GM12878 (cell line): ENCODE measurements around the gene ZKSCAN1. TPM values are rescaled to one million over a fixed set of nuclear protein-coding genes. Genes with fewer than 3 reads are reported as not detected.

Source experiments
- ATAC-seq: fragments of 200-7000 bp; cut with Tn5 transposase; 3 replicates; pipeline ENCODE4 v1.9.1; 2020; ENCODE audit warnings: mild to moderate bottlenecking, moderate library complexity
- BruUV-seq: library from RNA; stranded (reverse); fragments of 400-500 nt; replicated peaks from 2 replicates; lab custom pipeline; 2021; lab: Mats Ljungman, UMichigan
- CTCF ChIA-PET: fragments of 300-600 bp; sonication (Branson Sonifier 250); formaldehyde crosslinking; extraction: SDS; loops from one replicate; lab custom pipeline; 2021; ENCODE audit warnings: inconsistent platforms; lab: Yijun Ruan, JAX
- POLR2A ChIA-PET: fragments of 350-600 bp; formaldehyde crosslinking; extraction: SDS; loops from one replicate; lab custom pipeline; 2021; ENCODE audit warnings: inconsistent platforms; lab: Charles Lee
- RAD21 ChIA-PET: fragments of 300-600 bp; sonication (Branson Sonifier 250); formaldehyde crosslinking; loops from one replicate; lab custom pipeline; 2023; ENCODE audit warnings: antibody characterized with exemption; ENCODE audit not compliant: unreplicated experiment; lab: Charles Lee
- SMC1A ChIA-PET: fragments of 300-600 bp; sonication (Branson Sonifier 250); formaldehyde crosslinking; loops from one replicate; lab custom pipeline; 2023; ENCODE audit not compliant: unreplicated experiment, uncharacterized antibody; lab: Charles Lee
- DNase-seq: peaks from one replicate; pipeline ENCODE4 v3.0.0-alpha.2; 2011; ENCODE audit warnings: low read depth, low spot score
- FAIRE-seq: peaks from 3 replicates; lab custom pipeline; 2011; peaks lifted over from hg19 to GRCh38; lab: Jason Lieb, UNC
- H2AFZ ChIP-seq: 2 replicates; pipeline ENCODE4 v1.6.0; 2011; ENCODE audit warnings: low read depth, low read length, control low read depth; ENCODE audit not compliant: control insufficient read depth
- H3K27ac ChIP-seq: 2 replicates; pipeline ENCODE4 v1.5.1; 2011; ENCODE audit warnings: control low read depth; ENCODE audit not compliant: control insufficient read depth, insufficient read depth
- H3K27me3 ChIP-seq, 2 experiments: replicated peaks in 1 of 2; 2 replicates each; pipeline versions ENCODE4 v1.6.0 to v1.6.1; 2011; ENCODE audit warnings: low read length in 1 of 2; ENCODE audit not compliant: control insufficient read depth in 2 of 2, insufficient read depth in 2 of 2
- H3K36me3 ChIP-seq, 2 experiments: 2 replicates each; pipeline ENCODE4 v1.5.1; 2011; ENCODE audit warnings: low read length in 1 of 2; ENCODE audit not compliant: control insufficient read depth in 2 of 2, insufficient read depth in 2 of 2
- H3K4me1 ChIP-seq: 2 replicates; pipeline ENCODE4 v1.6.1; 2011; ENCODE audit warnings: mild to moderate bottlenecking, low read length, moderate library complexity, mixed read lengths; ENCODE audit not compliant: control insufficient read depth, insufficient read depth
- H3K4me2 ChIP-seq: 2 replicates; pipeline ENCODE4 v1.6.0; 2011; ENCODE audit warnings: control low read depth; ENCODE audit not compliant: control insufficient read depth, insufficient read depth
- H3K4me3 ChIP-seq: fragments of 200-600 bp; sonication (generic); 2 replicates; pipeline ENCODE4 v1.5.1; 2016
- H3K79me2 ChIP-seq: 2 replicates; pipeline ENCODE4 v1.6.0; 2011; ENCODE audit warnings: low read length; ENCODE audit not compliant: control insufficient read depth, insufficient read depth
- H3K9ac ChIP-seq: 2 replicates; pipeline ENCODE4 v1.8.0; 2011; ENCODE audit warnings: low read length, control low read depth, mixed read lengths; ENCODE audit not compliant: control insufficient read depth, insufficient read depth
- H3K9me3 ChIP-seq: replicated peaks from 3 replicates; pipeline ENCODE4 v1.5.1; 2011; ENCODE audit warnings: mild to moderate bottlenecking, low read length; ENCODE audit not compliant: control insufficient read depth, insufficient read depth
- H4K20me1 ChIP-seq: 2 replicates; pipeline ENCODE4 v1.6.0; 2011; ENCODE audit not compliant: control insufficient read depth, insufficient read depth
- BHLHE40 ChIP-seq, 2 experiments: fragments of 450-650 bp in 1 of 2; IDR thresholded peaks; 2 replicates each; pipeline ENCODE4 v1.6.1; 2011 to 2017; ENCODE audit warnings: low read depth in 2 of 2, borderline replicate concordance in 1 of 2, improper control_type of control experiment in 1 of 2, low read length in 1 of 2, mild to moderate bottlenecking in 1 of 2
- HDGF ChIP-seq: fragments of 450-650 bp; IDR thresholded peaks from 2 replicates; pipeline ENCODE4 v1.6.1; 2016; ENCODE audit warnings: antibody characterized with exemption
- IKZF1 ChIP-seq: fragments of 450-650 bp; conservative IDR thresholded peaks from 2 replicates; pipeline ENCODE4 v1.6.1; 2017; ENCODE audit warnings: antibody characterized with exemption, mild to moderate bottlenecking
- MYB ChIP-seq: fragments of 150-350 bp; IDR thresholded peaks from 2 replicates; pipeline ENCODE4 v1.6.1; 2014; ENCODE audit warnings: mild to moderate bottlenecking, low read depth, low read length, borderline replicate concordance
- NR2F1 ChIP-seq: fragments of 450-650 bp; conservative IDR thresholded peaks from 2 replicates; pipeline ENCODE4 v1.6.1; 2017; ENCODE audit warnings: mild to moderate bottlenecking
- POLR2AphosphoS2 ChIP-seq: IDR thresholded peaks from 2 replicates; pipeline ENCODE4 v1.6.1; 2011; ENCODE audit warnings: low read depth, mild to moderate bottlenecking, low read length, improper control_type of control experiment, moderate library complexity
- SP1 ChIP-seq: IDR thresholded peaks from one replicate; pipeline ENCODE4 v1.6.1; 2011; ENCODE audit warnings: low read depth, low read length
- STAT1 ChIP-seq: fragments of 450-650 bp; conservative IDR thresholded peaks from 2 replicates; pipeline ENCODE4 v1.6.1; 2014; ENCODE audit warnings: antibody characterized with exemption, mild to moderate bottlenecking
- YBX1 ChIP-seq: fragments of 450-650 bp; IDR thresholded peaks from 2 replicates; pipeline ENCODE4 v1.6.1; 2016; ENCODE audit warnings: antibody characterized with exemption
- ZBED1 ChIP-seq: IDR thresholded peaks from 2 replicates; pipeline ENCODE4 v1.6.1; 2016; ENCODE audit warnings: borderline replicate concordance
- ZNF622 ChIP-seq: fragments of 450-650 bp; IDR thresholded peaks from 2 replicates; pipeline ENCODE4 v1.6.1; 2017; ENCODE audit warnings: mild to moderate bottlenecking, inconsistent platforms
- WGBS: methylation state at CpG from one replicate; pipeline ENCODE4 v1.1.6; 2016; ENCODE audit warnings: low lambda C conversion rate; ENCODE audit not compliant: insufficient replicate concordance, insufficient coverage; ENCODE audit errors: missing lambda C conversion rate; 5-methylcytosine and 5-hydroxymethylcytosine counted together
- in situ Hi-C: fragments of 300-500 bp; cut with MboI; formaldehyde crosslinking; loops from 9 replicates; pipeline ENCODE4 v1.14.3; 2018; ENCODE audit warnings: mixed read lengths
- intact Hi-C: fragments of 100-400 bp; cut with micrococcal nuclease; formaldehyde crosslinking; loops from one replicate; pipeline ENCODE4 v1.14.2; 2022; ENCODE audit not compliant: unreplicated experiment
- polyA plus RNA-seq, 11 experiments: library from polyadenylated mRNA; depleted of rRNA in 4 of 11; unstranded in 6 of 11; stranded (reverse) in 5 of 11; fragments of >200 nt; fragmentation: Nextera tagmentation in 4 of 11; fragmentation: Illumina TruSeq in 1 of 11; extraction: Ambion mirVana in 4 of 11; extraction: Trizol in 1 of 11; gene quantifications; 1 replicate in 1 of 11; 2 replicates in 10 of 11; pipeline versions ENCODE4 v1.2.1 to v1.2.3, GENCODE V29; 2011 to 2016; ENCODE audit warnings: inconsistent platforms in 2 of 11, missing spikeins in 2 of 11, low read depth in 1 of 11
- total RNA-seq, 4 experiments: library from RNA; depleted of rRNA in 3 of 4; stranded (reverse); fragments of >200 nt in 3 of 4; fragmentation: Illumina TruSeq in 1 of 4; extraction: Trizol in 1 of 4; gene quantifications; 2 replicates each; pipeline versions ENCODE4 v1.2.1 to v1.2.3, GENCODE V29; 2013 to 2021
- TF ChIP-seq, protein P1 (sequence below): fragments of 450-650 bp; conservative IDR thresholded peaks from 2 replicates; pipeline ENCODE4 v1.6.1; 2017; ENCODE audit warnings: mild to moderate bottlenecking, moderate library complexity

ZKSCAN1 gene
- total and polyA plus RNA-seq, 10 of the 15 experiments (the other 5 are each of a cell fraction or from before 2014, with no cell fraction given) = 3.2 to 34.4 (median 18.1) TPM

GRCh38 chr7:100085515-100085914 lies 70.1 kb downstream of the ZKSCAN1 start:
- 56% methylated on average over 3 of the region's 3 CpGs for WGBS
- CTCF ChIA-PET = interaction anchor here (0.7 kb wide), 2 partner anchors 11 to 93 kb away, joined by 3 read pairs; no protein-coding TSS in a partner anchor

More at GRCh38 chr7:100085515-100085914, 70.1 kb downstream of the ZKSCAN1 start:
- Histone ChIP-seq H3K9ac (no peak overlapping the region), H3K79me2 (peaks cover 24% of the 10 kb centered on the region), H3K9me3 (no peaks in the 10 kb centered on the region), H3K4me2 (no peak overlapping the region), H3K4me3 (no peak overlapping the region), H3K27ac (no peak overlapping the region), H4K20me1 (no peaks in the 10 kb centered on the region), H3K27me3 (no peaks in the 10 kb centered on the region), H3K4me1 (peaks cover 11% of the 10 kb centered on the region), H2AFZ (no peak overlapping the region), H3K36me3 (peaks cover 0 to under 1% of the 10 kb centered on the region in 2 experiments; a peak in 2 of 4 replicates)
- ChIA-PET SMC1A (no interaction called here), POLR2A (interaction anchor here (0.5 to 0.9 kb wide), 3 partner anchors 15 to 46 kb away, joined by 3 to 5 read pairs (median 3); partner anchors contain the start of gene MCM7), RAD21 (no interaction called here)
- ATAC-seq = no peak
- in situ Hi-C loops (no loop called here), intact Hi-C loops (loop anchor here (10.0 kb wide), 1 partner anchor 171 kb away; the partner anchor contains the start of gene TRIM4)
- no TSS peak for BruUV-seq
- FAIRE-seq = no peak
- TF ChIP-seq MYB (no peak), SP1 (no peak), YBX1 (no peak), NR2F1 (no peak), STAT1 (no peak), HDGF (no peak), ZBED1 (no peak), POLR2AphosphoS2 (no peak), ZNF622 (no peak), IKZF1 (no peak), BHLHE40 (IDR thresholded peaks at IDR 0.05; ENCODE audit: borderline replicate concordance in 1 of 2, low read depth in 2 of 2, low read length in 1 of 2) (no peak)
- TF ChIP-seq, protein P1, sequence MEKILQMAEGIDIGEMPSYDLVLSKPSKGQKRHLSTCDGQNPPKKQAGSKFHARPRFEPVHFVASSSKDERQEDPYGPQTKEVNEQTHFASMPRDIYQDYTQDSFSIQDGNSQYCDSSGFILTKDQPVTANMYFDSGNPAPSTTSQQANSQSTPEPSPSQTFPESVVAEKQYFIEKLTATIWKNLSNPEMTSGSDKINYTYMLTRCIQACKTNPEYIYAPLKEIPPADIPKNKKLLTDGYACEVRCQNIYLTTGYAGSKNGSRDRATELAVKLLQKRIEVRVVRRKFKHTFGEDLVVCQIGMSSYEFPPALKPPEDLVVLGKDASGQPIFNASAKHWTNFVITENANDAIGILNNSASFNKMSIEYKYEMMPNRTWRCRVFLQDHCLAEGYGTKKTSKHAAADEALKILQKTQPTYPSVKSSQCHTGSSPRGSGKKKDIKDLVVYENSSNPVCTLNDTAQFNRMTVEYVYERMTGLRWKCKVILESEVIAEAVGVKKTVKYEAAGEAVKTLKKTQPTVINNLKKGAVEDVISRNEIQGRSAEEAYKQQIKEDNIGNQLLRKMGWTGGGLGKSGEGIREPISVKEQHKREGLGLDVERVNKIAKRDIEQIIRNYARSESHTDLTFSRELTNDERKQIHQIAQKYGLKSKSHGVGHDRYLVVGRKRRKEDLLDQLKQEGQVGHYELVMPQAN = no peak
- DNase-seq = no peak
